HepG2 (cell line): Measurements from ENCODE around the gene IL11RA. TPM values are rescaled to one million over a fixed set of nuclear protein-coding genes. Genes with fewer than 3 reads are reported as not detected.

ENCODE experiments used
- ARID3A ChIP-seq: IDR thresholded peaks from 2 replicates; pipeline ENCODE4 v1.6.1; 2012; ENCODE audit warnings: low read depth, low read length, improper control_type of control experiment
- BATF2 ChIP-seq: sonication (generic); formaldehyde crosslinking; IDR thresholded peaks from 2 replicates; pipeline ENCODE4 v1.8.0; 2022; ENCODE audit warnings: mild to moderate bottlenecking, missing genetic modification reagents, moderate library complexity
- ETV5 ChIP-seq: IDR thresholded peaks from 2 replicates; pipeline ENCODE4 v1.6.1; 2018; ENCODE audit warnings: missing biosample characterization, missing genetic modification reagents, inconsistent platforms, borderline replicate concordance
- FOXC1 ChIP-seq: sonication (generic); formaldehyde crosslinking; IDR thresholded peaks from 2 replicates; pipeline ENCODE4 v1.8.0; 2022; ENCODE audit warnings: mild to moderate bottlenecking, missing genetic modification reagents, borderline replicate concordance
- GTF2F1 ChIP-seq: fragments of 150-350 bp; IDR thresholded peaks from 2 replicates; pipeline ENCODE4 v1.6.1; 2014; ENCODE audit warnings: low read length
- IRF1 ChIP-seq: sonication (generic); formaldehyde crosslinking; IDR thresholded peaks from 2 replicates; pipeline ENCODE4 v1.4.0; 2020; ENCODE audit warnings: low read depth, mild to moderate bottlenecking, missing genetic modification reagents
- IRF2 ChIP-seq: IDR thresholded peaks from 2 replicates; pipeline ENCODE4 v1.6.1; 2018; ENCODE audit warnings: missing genetic modification reagents, missing compliant biosample characterization
- JDP2 ChIP-seq: sonication (generic); formaldehyde crosslinking; IDR thresholded peaks from 2 replicates; pipeline ENCODE4 v1.8.1; 2022; ENCODE audit warnings: missing genetic modification reagents, borderline replicate concordance
- JUNB ChIP-seq: sonication (generic); formaldehyde crosslinking; IDR thresholded peaks from 2 replicates; pipeline ENCODE4 v1.8.0; 2022; ENCODE audit warnings: missing genetic modification reagents, mild to moderate bottlenecking, borderline replicate concordance
- LBX2 ChIP-seq: sonication (generic); formaldehyde crosslinking; IDR thresholded peaks from 2 replicates; pipeline ENCODE4 v1.5.0; 2020; ENCODE audit warnings: missing genetic modification reagents, mild to moderate bottlenecking, borderline replicate concordance
- ONECUT2 ChIP-seq: sonication (generic); formaldehyde crosslinking; IDR thresholded peaks from 2 replicates; pipeline ENCODE4 v1.4.0; 2020; ENCODE audit warnings: missing genetic modification reagents
- RCOR2 ChIP-seq: IDR thresholded peaks from 2 replicates; pipeline ENCODE4 v1.6.1; 2016; ENCODE audit warnings: missing biosample characterization, missing genetic modification reagents
- SP1 ChIP-seq, 2 experiments: fragments of 450-650 bp in 1 of 2; sonication (generic) in 1 of 2; formaldehyde crosslinking in 1 of 2; IDR thresholded peaks; 2 replicates each; pipeline versions ENCODE4 v1.4.0 to v1.6.1; 2016 to 2020; ENCODE audit warnings: missing genetic modification reagents in 1 of 2
- SP4 ChIP-seq: sonication (generic); formaldehyde crosslinking; IDR thresholded peaks from 2 replicates; pipeline ENCODE4 v1.8.1; 2023; ENCODE audit warnings: mild to moderate bottlenecking, missing genetic modification reagents
- ZBED4 ChIP-seq: sonication (generic); formaldehyde crosslinking; IDR thresholded peaks from 2 replicates; pipeline ENCODE4 v1.4.0; 2020; ENCODE audit warnings: missing genetic modification reagents, borderline replicate concordance
- ZBTB8A ChIP-seq: sonication (generic); formaldehyde crosslinking; IDR thresholded peaks from 2 replicates; pipeline ENCODE4 v1.4.0; 2020; ENCODE audit warnings: mild to moderate bottlenecking, low read depth, missing genetic modification reagents, borderline replicate concordance
- ZNF552 ChIP-seq: sonication (generic); formaldehyde crosslinking; IDR thresholded peaks from 2 replicates; pipeline ENCODE4 v1.9.0; 2022; ENCODE audit warnings: missing genetic modification reagents, mild to moderate bottlenecking, borderline replicate concordance
- ZNF616 ChIP-seq: sonication (generic); formaldehyde crosslinking; IDR thresholded peaks from 2 replicates; pipeline ENCODE4 v1.5.0; 2020; ENCODE audit warnings: low read depth, mild to moderate bottlenecking, missing genetic modification reagents
- ZNF816 ChIP-seq: sonication (generic); formaldehyde crosslinking; IDR thresholded peaks from 2 replicates; pipeline ENCODE4 v1.8.0; 2022; ENCODE audit warnings: missing genetic modification reagents, mild to moderate bottlenecking, borderline replicate concordance
- ZNF83 ChIP-seq: sonication (generic); formaldehyde crosslinking; IDR thresholded peaks from 2 replicates; pipeline ENCODE4 v1.4.0; 2020; ENCODE audit warnings: missing genetic modification reagents, mild to moderate bottlenecking, borderline replicate concordance
- polyA plus RNA-seq, 8 experiments: library from polyadenylated mRNA; depleted of rRNA in 3 of 8; stranded (reverse) in 7 of 8; unstranded in 1 of 8; fragments of >200 nt; fragmentation: Illumina TruSeq in 4 of 8; extraction: Trizol in 4 of 8; gene quantifications; 2 replicates each; pipeline versions ENCODE4 v1.2.1 to v1.2.3, GENCODE V29; 2011 to 2016; ENCODE audit warnings: low read depth in 4 of 8, missing spikeins in 1 of 8, mixed read lengths in 1 of 8; ENCODE audit not compliant: insufficient read depth in 1 of 8
- total RNA-seq, 5 experiments: library from RNA; depleted of rRNA; stranded (reverse); fragments of >200 nt; fragmentation: Illumina TruSeq; extraction: Trizol; gene quantifications; 2 replicates each; pipeline ENCODE4 v1.2.3, GENCODE V29; 2016; ENCODE audit warnings: low read depth in 1 of 5

The IL11RA gene
- total and polyA plus RNA-seq, 2 of the 13 experiments (the other 11 are each of a cell fraction or from before 2014, with no cell fraction given): 2.0 to 4.2 TPM

GRCh38 chr9:34701023-34701768, 49.2 kb downstream of the IL11RA start (continued):
- no peak for TF ChIP-seq BATF2 (CRISPR knock-in tag)
- TF ChIP-seq ONECUT2 (CRISPR knock-in tag): no peak
- TF ChIP-seq ZBTB8A: no peak
- 0 out of 2 replicates have a peak, but pooled peaks have one; percentile 25 for TF ChIP-seq LBX2 (CRISPR knock-in tag)
- no peak for TF ChIP-seq ZNF83 (CRISPR knock-in tag)
- no peak for TF ChIP-seq ETV5
- 0 out of 2 replicates have a peak, but pooled peaks have one; percentile 20 for TF ChIP-seq FOXC1 (CRISPR knock-in tag)
- no peak for TF ChIP-seq JUNB (CRISPR knock-in tag)
- no peak for TF ChIP-seq RCOR2 (CRISPR knock-in tag)
- no peak for TF ChIP-seq ZNF816 (CRISPR knock-in tag)
- TF ChIP-seq JDP2 (CRISPR knock-in tag): no peak
- no peak for TF ChIP-seq GTF2F1
- no peak for TF ChIP-seq ZNF552 (CRISPR knock-in tag)
- TF ChIP-seq ZNF616: no peak
- no peak for TF ChIP-seq IRF2 (CRISPR knock-in tag)
- TF ChIP-seq ARID3A: no peak
- TF ChIP-seq IRF1 (CRISPR knock-in tag): no peak
- no peak for TF ChIP-seq SP1 (IDR thresholded peaks at IDR 0.05)
- TF ChIP-seq SP1 (CRISPR knock-in tag; IDR thresholded peaks at IDR 0.05): no peak
- TF ChIP-seq SP4 (CRISPR knock-in tag): 0 out of 2 replicates have a peak, but pooled peaks have one; percentile 31
- TF ChIP-seq ZBED4 (CRISPR knock-in tag): no peak
